HG02852 (cell line): Measurements from ENCODE around the gene WDR70.
"Not testable (repeated sequence)": the region's sequence is repeated elsewhere in the genome, so short reads cannot be mapped to it uniquely, and the experiment has no call there.

Experiments used
- ATAC-seq: cut with Tn5 transposase; IDR thresholded peaks from one replicate; pipeline ENCODE4 v1.9.1; 2021; ENCODE audit warnings: mild to moderate bottlenecking, moderate library complexity; ENCODE audit not compliant: unreplicated experiment

The WDR70 gene

GRCh38 chr5:37672118-37672588 is 293.0 kb downstream of the WDR70 start:
- peak; percentile 88 for ATAC-seq

- not testable (repeated sequence) for ATAC-seq
Measured at GRCh38 chr5:37674361-37674760, 295.2 kb downstream of the WDR70 start.

GRCh38 chr5:37679326-37679725 is 300.2 kb downstream of the WDR70 start:
- ATAC-seq = not testable (repeated sequence)

GRCh38 chr5:37679903-37680302 is 300.8 kb downstream of the WDR70 start:
- ATAC-seq = not testable (repeated sequence)

- ATAC-seq = no peak
Measured at GRCh38 chr5:37683072-37683471, 304.0 kb downstream of the WDR70 start.

GRCh38 chr5:37685211-37685610 is 306.1 kb downstream of the WDR70 start:
- no peak for ATAC-seq

- ATAC-seq = no peak
Measured at GRCh38 chr5:37685816-37686215, 306.7 kb downstream of the WDR70 start.

GRCh38 chr5:37688925-37689324 is 309.8 kb downstream of the WDR70 start:
- not testable (repeated sequence) for ATAC-seq

- ATAC-seq = not testable (repeated sequence)
Measured at GRCh38 chr5:37694333-37694732, 315.2 kb downstream of the WDR70 start.

GRCh38 chr5:37694867-37695266 is 315.7 kb downstream of the WDR70 start:
- no peak for ATAC-seq

GRCh38 chr5:37695647-37696046 is 316.5 kb downstream of the WDR70 start:
- no peak for ATAC-seq

- ATAC-seq = no peak
Measured at GRCh38 chr5:37696190-37697021, 317.3 kb downstream of the WDR70 start.

GRCh38 chr5:37701868-37702267 is 322.8 kb downstream of the WDR70 start:
- no peak for ATAC-seq

GRCh38 chr5:37703841-37704241 is 324.7 kb downstream of the WDR70 start:
- ATAC-seq = no peak

- ATAC-seq = no peak
Measured at GRCh38 chr5:37704406-37704805, 325.3 kb downstream of the WDR70 start.

GRCh38 chr5:37709020-37709419 is 329.9 kb downstream of the WDR70 start:
- ATAC-seq = no peak

- ATAC-seq = no peak
Measured at GRCh38 chr5:37710965-37711364, 331.8 kb downstream of the WDR70 start.

GRCh38 chr5:37712750-37713149 is 333.6 kb downstream of the WDR70 start:
- no peak for ATAC-seq

GRCh38 chr5:37714756-37715155 is 335.6 kb downstream of the WDR70 start:
- ATAC-seq = no peak

GRCh38 chr5:37715361-37715760 is 336.2 kb downstream of the WDR70 start:
- no peak for ATAC-seq

- no peak for ATAC-seq
Measured at GRCh38 chr5:37715992-37716391, 336.9 kb downstream of the WDR70 start.

- no peak for ATAC-seq
Measured at GRCh38 chr5:37716405-37716804, 337.3 kb downstream of the WDR70 start.

GRCh38 chr5:37717276-37717612 is 338.1 kb downstream of the WDR70 start:
- ATAC-seq = no peak
